ENCODE results near the gene XPNPEP1. TPM values are rescaled to one million over a fixed set of nuclear protein-coding genes. Genes with fewer than 3 reads are reported as not detected.

XPNPEP1 gene
- polyA plus RNA-seq, 1 donor (not counting 4 experiments of a cell fraction or from before 2014, with no cell fraction given): 96.2 TPM

DNA sequence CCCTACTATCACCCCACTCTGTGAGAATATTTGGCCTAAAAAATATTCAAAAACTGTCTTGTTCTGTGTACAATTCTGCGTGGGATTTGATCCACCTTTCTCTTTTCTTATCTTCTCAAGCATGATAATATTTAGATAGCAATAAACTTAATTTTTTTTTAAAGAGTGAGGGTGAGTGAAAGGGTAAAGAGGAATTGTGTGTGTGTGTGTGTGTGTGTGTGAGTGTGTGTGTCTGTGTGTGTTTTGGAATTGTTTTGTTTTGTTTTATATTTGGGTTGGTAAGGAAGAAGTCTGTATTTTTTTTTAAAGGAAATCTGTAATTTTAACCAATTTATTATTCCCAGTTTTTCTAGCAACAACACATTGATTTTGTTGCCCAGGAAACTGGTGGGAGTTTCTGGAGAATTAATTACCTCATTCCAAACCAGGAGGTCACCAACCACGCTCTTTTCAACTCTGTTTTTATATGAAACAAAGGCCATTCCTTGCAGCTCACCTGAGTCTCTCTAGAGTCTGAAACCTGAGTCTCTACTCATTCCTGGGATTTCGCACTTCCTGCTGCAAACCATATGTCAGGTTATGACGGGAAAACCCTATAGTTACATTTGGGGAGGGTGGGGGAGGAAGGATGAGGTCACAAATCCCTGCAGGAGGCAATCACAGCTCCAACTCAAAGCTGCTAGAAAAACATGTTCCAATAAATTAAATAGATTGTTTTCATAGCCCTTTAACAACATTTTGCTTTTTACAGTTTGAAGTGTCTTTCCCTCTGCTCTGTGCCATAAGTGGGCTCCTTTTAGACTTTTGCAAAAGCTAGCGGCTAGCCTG is 38.1 kb upstream of the XPNPEP1 start:
- Histone ChIP-seq H3K4me3 (ENCODE audit: control insufficient read depth in 2 of 3, extremely low read depth in 1 of 3, insufficient read depth in 2 of 3, low read depth in 1 of 3, low read length in 3 of 3) (no peak overlapping the region), H3K9ac (ENCODE audit: control insufficient read depth, extremely low read depth, insufficient read depth, low read length) (no peak overlapping the region), H3K27me3 (ENCODE audit: control insufficient read depth, extremely low read depth, insufficient read depth, low read length) (no peaks in the 10 kb centered on the region), H3K36me3 (ENCODE audit: control insufficient read depth in 2 of 2, extremely low read depth in 1 of 2, insufficient read depth in 2 of 2, low read length in 2 of 2) (no peaks in the 10 kb centered on the region), H2AFZ (ENCODE audit: control insufficient read depth, low read length) (no peak overlapping the region), H3K9me1 (ENCODE audit: control insufficient read depth, extremely low read depth, insufficient read depth, low read length) (no peaks in the 10 kb centered on the region), H3K9me3 (ENCODE audit: control insufficient read depth, low read depth, low read length) (no peaks in the 10 kb centered on the region), H4K20me1 (ENCODE audit: control insufficient read depth, extremely low read depth, insufficient read depth, low read length) (no peaks in the 10 kb centered on the region), H3K27ac (ENCODE audit: control insufficient read depth, insufficient read depth, low read length) (no peak overlapping the region), H3K4me2 (ENCODE audit: control insufficient read depth, extremely low read depth, insufficient read depth, low read depth, low read length) (no peak overlapping the region), H3K79me2 (ENCODE audit: control insufficient read depth, insufficient read depth, low read length) (no peaks in the 10 kb centered on the region), H3K4me1 (ENCODE audit: control insufficient read depth, extremely low read depth, insufficient read depth, low read length) (peaks cover 13% of the 10 kb centered on the region)
- FAIRE-seq (no peak), DNase-seq (ENCODE audit: low read depth, low spot score) (no peak)
- dilution Hi-C loops (cut with MboI; ENCODE audit: extremely low pct_ligation_motif_present, low sequenced_read_pairs): no loop called here
- TF ChIP-seq, protein P1, sequence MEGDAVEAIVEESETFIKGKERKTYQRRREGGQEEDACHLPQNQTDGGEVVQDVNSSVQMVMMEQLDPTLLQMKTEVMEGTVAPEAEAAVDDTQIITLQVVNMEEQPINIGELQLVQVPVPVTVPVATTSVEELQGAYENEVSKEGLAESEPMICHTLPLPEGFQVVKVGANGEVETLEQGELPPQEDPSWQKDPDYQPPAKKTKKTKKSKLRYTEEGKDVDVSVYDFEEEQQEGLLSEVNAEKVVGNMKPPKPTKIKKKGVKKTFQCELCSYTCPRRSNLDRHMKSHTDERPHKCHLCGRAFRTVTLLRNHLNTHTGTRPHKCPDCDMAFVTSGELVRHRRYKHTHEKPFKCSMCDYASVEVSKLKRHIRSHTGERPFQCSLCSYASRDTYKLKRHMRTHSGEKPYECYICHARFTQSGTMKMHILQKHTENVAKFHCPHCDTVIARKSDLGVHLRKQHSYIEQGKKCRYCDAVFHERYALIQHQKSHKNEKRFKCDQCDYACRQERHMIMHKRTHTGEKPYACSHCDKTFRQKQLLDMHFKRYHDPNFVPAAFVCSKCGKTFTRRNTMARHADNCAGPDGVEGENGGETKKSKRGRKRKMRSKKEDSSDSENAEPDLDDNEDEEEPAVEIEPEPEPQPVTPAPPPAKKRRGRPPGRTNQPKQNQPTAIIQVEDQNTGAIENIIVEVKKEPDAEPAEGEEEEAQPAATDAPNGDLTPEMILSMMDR (optimal IDR thresholded peaks at IDR 0.05 in 1 of 3, IDR thresholded peaks at IDR 0.05 in 1 of 3, conservative IDR thresholded peaks at IDR 0.05 in 1 of 3; ENCODE audit: extremely low read depth in 1 of 3, insufficient read depth in 2 of 3, low read length in 3 of 3): no peak
- no peak for TF ChIP-seq EZH2 (IDR thresholded peaks at IDR 0.05; ENCODE audit: low read length)

DNA sequence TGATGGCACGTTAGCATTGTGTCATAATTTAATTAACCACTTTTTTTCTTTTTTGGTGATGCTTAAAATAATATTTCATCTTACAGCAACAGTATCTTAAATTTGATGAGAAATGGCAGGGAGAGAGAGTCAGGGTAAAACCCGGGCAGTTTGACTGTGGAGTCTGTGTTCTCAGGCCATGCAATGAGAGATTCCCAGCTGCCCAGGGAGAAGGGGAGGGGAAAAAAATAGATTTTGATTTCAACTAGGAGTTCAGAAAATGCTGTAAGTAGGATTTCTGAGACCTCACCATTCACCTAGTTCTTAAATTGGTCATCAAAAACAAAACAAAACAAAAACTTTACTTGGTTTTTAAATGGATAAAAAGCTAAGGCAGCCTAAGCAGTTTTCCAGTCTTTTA is 37.4 kb upstream of the XPNPEP1 start:
- dilution Hi-C loops (cut with MboI; ENCODE audit: extremely low pct_ligation_motif_present, low sequenced_read_pairs): no loop called here
- Histone ChIP-seq H2AFZ (ENCODE audit: control insufficient read depth, low read length) (no peak overlapping the region), H3K9ac (ENCODE audit: control insufficient read depth, extremely low read depth, insufficient read depth, low read length) (no peak overlapping the region), H3K36me3 (ENCODE audit: control insufficient read depth in 2 of 2, extremely low read depth in 1 of 2, insufficient read depth in 2 of 2, low read length in 2 of 2) (no peaks in the 10 kb centered on the region), H3K9me1 (ENCODE audit: control insufficient read depth, extremely low read depth, insufficient read depth, low read length) (no peaks in the 10 kb centered on the region), H3K4me1 (ENCODE audit: control insufficient read depth, extremely low read depth, insufficient read depth, low read length) (peaks cover 13% of the 10 kb centered on the region), H3K79me2 (ENCODE audit: control insufficient read depth, insufficient read depth, low read length) (no peaks in the 10 kb centered on the region), H4K20me1 (ENCODE audit: control insufficient read depth, extremely low read depth, insufficient read depth, low read length) (no peaks in the 10 kb centered on the region), H3K4me2 (ENCODE audit: control insufficient read depth, extremely low read depth, insufficient read depth, low read depth, low read length) (no peak overlapping the region), H3K27ac (ENCODE audit: control insufficient read depth, insufficient read depth, low read length) (no peak overlapping the region), H3K9me3 (ENCODE audit: control insufficient read depth, low read depth, low read length) (no peaks in the 10 kb centered on the region), H3K4me3 (ENCODE audit: control insufficient read depth in 2 of 3, extremely low read depth in 1 of 3, insufficient read depth in 2 of 3, low read depth in 1 of 3, low read length in 3 of 3) (no peak overlapping the region), H3K27me3 (ENCODE audit: control insufficient read depth, extremely low read depth, insufficient read depth, low read length) (no peaks in the 10 kb centered on the region)
- FAIRE-seq (no peak), DNase-seq (ENCODE audit: low read depth, low spot score) (no peak)
- TF ChIP-seq EZH2 (IDR thresholded peaks at IDR 0.05; ENCODE audit: low read length): no peak
- TF ChIP-seq, protein P1 (optimal IDR thresholded peaks at IDR 0.05 in 1 of 3, IDR thresholded peaks at IDR 0.05 in 1 of 3, conservative IDR thresholded peaks at IDR 0.05 in 1 of 3; ENCODE audit: extremely low read depth in 1 of 3, insufficient read depth in 2 of 3, low read length in 3 of 3): no peak
